Measurements from ENCODE around the gene NUP93.
"Not testable (repeated sequence)": the region's sequence is repeated elsewhere in the genome, so short reads cannot be mapped to it uniquely, and the experiment has no call there.

The NUP93 gene

GRCh38 chr16:56877486-56878182, 147.7 kb downstream of the NUP93 start:
- DNase-seq: no peak

- DNase-seq: no peak
Observed at GRCh38 chr16:56878282-56878854, 148.4 kb downstream of the NUP93 start.

- DNase-seq: no peak
Observed at GRCh38 chr16:56879276-56879675, 149.3 kb downstream of the NUP93 start.

GRCh38 chr16:56880176-56880575, 150.2 kb downstream of the NUP93 start:
- no peak for DNase-seq

- no peak for DNase-seq
Observed at GRCh38 chr16:56880685-56881084, 150.8 kb downstream of the NUP93 start.

- no peak for DNase-seq
Observed at GRCh38 chr16:56882077-56882800, 152.3 kb downstream of the NUP93 start.

- no peak for DNase-seq
Observed at GRCh38 chr16:56883586-56883985, 153.7 kb downstream of the NUP93 start.

- no peak for DNase-seq
Observed at GRCh38 chr16:56884026-56884582, 154.2 kb downstream of the NUP93 start.

GRCh38 chr16:56884929-56885328, 155.0 kb downstream of the NUP93 start:
- not testable (repeated sequence) for DNase-seq

GRCh38 chr16:56885446-56886162, 155.7 kb downstream of the NUP93 start:
- DNase-seq: no peak

- no peak for DNase-seq
Observed at GRCh38 chr16:56886296-56886695, 156.4 kb downstream of the NUP93 start.

GRCh38 chr16:56886826-56887225, 156.9 kb downstream of the NUP93 start:
- no peak for DNase-seq

- DNase-seq: no peak
Observed at GRCh38 chr16:56888806-56889205, 158.9 kb downstream of the NUP93 start.

GRCh38 chr16:56889206-56889605, 159.3 kb downstream of the NUP93 start:
- DNase-seq: no peak

GRCh38 chr16:56891685-56892084, 161.8 kb downstream of the NUP93 start:
- no peak for DNase-seq

GRCh38 chr16:56892705-56893104, 162.8 kb downstream of the NUP93 start:
- DNase-seq: no peak

- DNase-seq: no peak
Observed at GRCh38 chr16:56894331-56894917, 164.5 kb downstream of the NUP93 start.

GRCh38 chr16:56895813-56896212, 165.9 kb downstream of the NUP93 start:
- no peak for DNase-seq

- no peak for DNase-seq
Observed at GRCh38 chr16:56896244-56896643, 166.3 kb downstream of the NUP93 start.

- DNase-seq: peak; percentile 45
Observed at GRCh38 chr16:56897026-56897799, 167.3 kb downstream of the NUP93 start.

GRCh38 chr16:56898847-56899246, 168.9 kb downstream of the NUP93 start:
- no peak for DNase-seq

Measured in NCI-H146 (cell line).